H1 (cell line): ENCODE data around the gene FGD6. TPM values are rescaled to one million over a fixed set of nuclear protein-coding genes. Genes with fewer than 3 reads are reported as not detected.

Source experiments
- CTCF ChIA-PET: fragments of 300-600 bp; sonication (Branson Sonifier 250); formaldehyde crosslinking; loops from one replicate; lab custom pipeline; 2021; ENCODE audit not compliant: partially characterized antibody; lab: Charles Lee
- POLR2A ChIA-PET: fragments of 300-600 bp; sonication (Branson Sonifier 250); formaldehyde crosslinking; loops from one replicate; lab custom pipeline; 2021; ENCODE audit warnings: inconsistent platforms; ENCODE audit not compliant: partially characterized antibody; lab: Charles Lee
- DNase-seq, 2 experiments: peaks; one replicate each; pipeline versions ENCODE4 v3.0.0 to v3.0.0-alpha.2; 2010 to 2022; ENCODE audit warnings: low spot score in 2 of 2, low read depth in 1 of 2, mixed read lengths in 1 of 2
- FAIRE-seq: peaks from 2 replicates; lab custom pipeline; 2011; peaks lifted over from hg19 to GRCh38; lab: Jason Lieb, UNC
- H2AFZ ChIP-seq: 2 replicates; pipeline ENCODE4 v1.8.1; 2012; ENCODE audit warnings: low read length, inconsistent platforms
- H2AK5ac ChIP-seq: 2 replicates; pipeline ENCODE4 v1.6.1; 2013; ENCODE audit warnings: low read depth, low read length
- H2BK120ac ChIP-seq: replicated peaks from 2 replicates; pipeline ENCODE3; 2013; ENCODE audit warnings: low read depth, low read length, inconsistent platforms
- H2BK12ac ChIP-seq: 2 replicates; pipeline ENCODE4 v1.6.1; 2013; ENCODE audit warnings: low read depth, low read length
- H2BK15ac ChIP-seq: 2 replicates; pipeline ENCODE4 v1.6.1; 2013; ENCODE audit warnings: low read length
- H2BK20ac ChIP-seq: 2 replicates; pipeline ENCODE4 v1.6.1; 2013; ENCODE audit warnings: low read length
- H2BK5ac ChIP-seq: 2 replicates; pipeline ENCODE4 v1.6.1; 2013; ENCODE audit warnings: low read depth, low read length
- H3K14ac ChIP-seq: 2 replicates; pipeline ENCODE4 v1.6.1; 2013; ENCODE audit warnings: inconsistent platforms; ENCODE audit not compliant: insufficient read length
- H3K18ac ChIP-seq: 2 replicates; pipeline ENCODE4 v1.6.1; 2013; ENCODE audit warnings: low read length; ENCODE audit errors: extremely low read depth
- H3K23ac ChIP-seq: 2 replicates; pipeline ENCODE4 v1.6.1; 2013; ENCODE audit warnings: inconsistent platforms; ENCODE audit not compliant: insufficient read length
- H3K23me2 ChIP-seq: 2 replicates; pipeline ENCODE4 v1.6.1; 2013; ENCODE audit warnings: low read depth, low read length
- H3K27ac ChIP-seq: 2 replicates; pipeline ENCODE4 v1.6.1; 2011; ENCODE audit warnings: low read depth, low read length, inconsistent platforms
- H3K27me3 ChIP-seq, 4 experiments: replicated peaks in 1 of 4; 1 replicate in 1 of 4; 2 replicates in 3 of 4; pipeline versions ENCODE4 v1.6.1 to v1.8.1; 2011 to 2013; ENCODE audit warnings: low read length in 3 of 4, mild to moderate bottlenecking in 3 of 4, inconsistent platforms in 2 of 4, mixed read lengths in 2 of 4, moderate library complexity in 1 of 4; ENCODE audit not compliant: control insufficient read depth in 3 of 4, insufficient read depth in 3 of 4; ENCODE audit errors: extremely low read depth in 1 of 4
- H3K36me3 ChIP-seq, 4 experiments: 2 replicates each; pipeline versions ENCODE4 v1.6.1 to v1.8.1; 2011 to 2013; ENCODE audit warnings: mild to moderate bottlenecking in 4 of 4, low read length in 3 of 4, moderate library complexity in 2 of 4, control low read depth in 1 of 4, inconsistent platforms in 1 of 4; ENCODE audit not compliant: insufficient read depth in 4 of 4, control insufficient read depth in 2 of 4
- H3K4ac ChIP-seq: replicated peaks from 2 replicates; pipeline ENCODE3; 2013; ENCODE audit warnings: low read length, low read depth, mixed read lengths, inconsistent platforms; ENCODE audit not compliant: insufficient read length
- H3K4me1 ChIP-seq, 4 experiments: replicated peaks in 1 of 4; 1 replicate in 1 of 4; 2 replicates in 3 of 4; pipeline versions ENCODE4 v1.6.1 to v1.8.1; 2011 to 2013; ENCODE audit warnings: low read length in 3 of 4, inconsistent platforms in 2 of 4, mixed read lengths in 1 of 4; ENCODE audit not compliant: insufficient read depth in 4 of 4, control insufficient read depth in 3 of 4
- H3K4me2 ChIP-seq, 2 experiments: 2 replicates each; pipeline versions ENCODE4 v1.6.1 to v1.8.1; 2011 to 2013; ENCODE audit warnings: low read depth in 2 of 2, low read length in 2 of 2, control low read depth in 1 of 2, inconsistent platforms in 1 of 2, mild to moderate bottlenecking in 1 of 2; ENCODE audit not compliant: insufficient read depth in 1 of 2
- H3K4me3 ChIP-seq, 4 experiments: fragments of 200-600, 300-600 bp in 1 of 4; sonication (generic), shearing (Covaris generic), sonication (Bioruptor Twin) in 1 of 4; 2 replicates each; pipeline versions ENCODE4 v1.5.1 to v1.8.1; 2011 to 2016; ENCODE audit warnings: low read length in 4 of 4, low read depth in 3 of 4, control low read depth in 2 of 4, inconsistent platforms in 2 of 4, mild to moderate bottlenecking in 2 of 4, mixed read lengths in 1 of 4, moderate library complexity in 1 of 4; ENCODE audit not compliant: insufficient read depth in 2 of 4; ENCODE audit errors: extremely low read depth in 1 of 4
- H3K56ac ChIP-seq: replicated peaks from 2 replicates; pipeline ENCODE3; 2013; ENCODE audit warnings: low read depth, mild to moderate bottlenecking, mixed read lengths, low read length, inconsistent platforms; ENCODE audit not compliant: insufficient read length
- H3K79me1 ChIP-seq: 2 replicates; pipeline ENCODE4 v1.6.1; 2013; ENCODE audit warnings: low read depth, low read length, control low read depth
- H3K79me2 ChIP-seq, 2 experiments: 2 replicates each; pipeline versions ENCODE4 v1.6.1 to v1.8.1; 2012 to 2013; ENCODE audit warnings: low read length in 2 of 2, mild to moderate bottlenecking in 2 of 2, inconsistent platforms in 1 of 2; ENCODE audit not compliant: insufficient read depth in 2 of 2, control insufficient read depth in 1 of 2
- H3K9ac ChIP-seq, 4 experiments: replicated peaks in 1 of 4; 1 replicate in 1 of 4; 2 replicates in 3 of 4; pipeline versions ENCODE4 v1.6.1 to v1.8.1; 2011 to 2013; ENCODE audit warnings: low read depth in 3 of 4, low read length in 3 of 4, control low read depth in 2 of 4, mild to moderate bottlenecking in 2 of 4, moderate library complexity in 2 of 4, inconsistent platforms in 1 of 4; ENCODE audit errors: extremely low read depth in 1 of 4
- H3K9me3 ChIP-seq, 2 experiments: 2 replicates each; pipeline versions ENCODE4 v1.6.1 to v1.8.1; 2012 to 2013; ENCODE audit warnings: mild to moderate bottlenecking in 2 of 2, moderate library complexity in 2 of 2, control low read depth in 1 of 2, inconsistent platforms in 1 of 2, low read depth in 1 of 2, low read length in 1 of 2, mixed read lengths in 1 of 2; ENCODE audit not compliant: insufficient read depth in 2 of 2
- H4K20me1 ChIP-seq, 2 experiments: replicated peaks in 1 of 2; 2 replicates each; pipeline versions ENCODE3 to v1.8.1; 2011 to 2013; ENCODE audit warnings: inconsistent platforms in 2 of 2, low read length in 2 of 2, mild to moderate bottlenecking in 1 of 2; ENCODE audit not compliant: insufficient read depth in 2 of 2, control insufficient read depth in 1 of 2
- H4K5ac ChIP-seq: 2 replicates; pipeline ENCODE4 v1.6.1; 2013; ENCODE audit warnings: low read length, low read depth, mixed read lengths, inconsistent platforms; ENCODE audit not compliant: insufficient read length
- H4K8ac ChIP-seq: 2 replicates; pipeline ENCODE4 v1.8.0; 2013; ENCODE audit warnings: mild to moderate bottlenecking, moderate library complexity, low read length, inconsistent platforms; ENCODE audit not compliant: insufficient read depth; ENCODE audit errors: extremely low read depth
- H4K91ac ChIP-seq: replicated peaks from 2 replicates; pipeline ENCODE3; 2013; ENCODE audit warnings: low read length, mixed read lengths, inconsistent platforms; ENCODE audit not compliant: insufficient read length
- KDM1A ChIP-seq: fragments of 200-600, 300-600 bp; sonication (generic); IDR thresholded peaks from 2 replicates; pipeline ENCODE4 v1.7.1; 2016; ENCODE audit warnings: mild to moderate bottlenecking, low read length, borderline replicate concordance
- MAFK ChIP-seq: IDR thresholded peaks from 2 replicates; pipeline ENCODE4 v1.6.1; 2012; ENCODE audit warnings: low read depth, mild to moderate bottlenecking, improper control_type of control experiment, low read length
- WGBS, 2 experiments: shearing (Covaris generic) in 1 of 2; methylation state at CpG; one replicate each; pipeline versions ENCODE4 v1.1.6 to v1.1.7; 2013 to 2015; ENCODE audit warnings: low lambda C conversion rate in 2 of 2, mixed read lengths in 2 of 2, inconsistent platforms in 1 of 2, low coverage in 1 of 2, missing lambda C conversion rate in 1 of 2; ENCODE audit not compliant: insufficient replicate concordance in 2 of 2, insufficient coverage in 1 of 2, insufficient read length in 1 of 2; ENCODE audit errors: extremely low coverage in 1 of 2, missing lambda C conversion rate in 1 of 2; 5-methylcytosine and 5-hydroxymethylcytosine counted together
- polyA plus RNA-seq, 7 experiments: library from polyadenylated mRNA; depleted of rRNA in 3 of 7; stranded (reverse) in 5 of 7; unstranded in 2 of 7; fragments of >200 nt in 5 of 7; fragments of 200-250 nt in 2 of 7; gene quantifications; 1 replicate in 5 of 7; 2 replicates in 1 of 7; 4 replicates in 1 of 7; pipeline versions ENCODE4 v1.2.1 to v1.2.3, GENCODE V29; 2011 to 2013; ENCODE audit warnings: missing spikeins in 2 of 7, mixed read lengths in 2 of 7
- total RNA-seq: library from RNA; stranded (reverse); fragmentation: NEBNext Ultra II Directional; extraction: Animal tissue kit (Norgen Biotek cat#: 25700); gene quantifications from 2 replicates; pipeline ENCODE4 v1.2.1, GENCODE V29; 2021

The FGD6 gene
- total and polyA plus RNA-seq, 2 of the 8 experiments (the other 6 are each of a cell fraction or from before 2014, with no cell fraction given): 12.2 to 24.3 TPM

DNA sequence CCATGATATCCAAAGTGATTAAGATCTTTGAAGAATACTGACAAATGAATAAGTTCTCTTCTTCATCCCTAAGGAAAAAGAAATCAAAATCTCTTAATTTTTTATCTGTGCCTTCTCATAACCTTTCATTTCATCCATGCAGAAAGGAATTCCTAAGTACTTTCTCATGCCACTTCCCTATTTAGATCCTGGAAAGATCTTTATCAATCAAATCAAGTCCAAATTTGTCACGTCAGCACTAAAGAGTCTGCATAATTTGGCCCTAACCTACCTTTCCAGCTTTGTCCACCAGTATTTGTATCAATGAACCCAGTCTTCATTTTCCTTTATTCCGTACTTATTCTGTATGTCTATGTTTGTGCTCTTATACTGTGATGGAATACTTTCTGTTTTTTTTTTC is 41.5 kb upstream of the FGD6 start:
- no peaks in the 10 kb centered on the region for H3K23me2 ChIP-seq
- H2BK5ac ChIP-seq: no peak overlapping the region
- TF ChIP-seq MAFK: peak; percentile 92
- TF ChIP-seq KDM1A: no peak
- H4K20me1 ChIP-seq: no peaks in the 10 kb centered on the region
- H3K4me3 ChIP-seq: no peak overlapping the region
- peaks cover 0 to 8% (median 3%) of the 10 kb centered on the region in 4 experiments; a peak in 3 of 7 replicates for H3K4me1 ChIP-seq
- no peak overlapping the region for H4K91ac ChIP-seq
- H3K14ac ChIP-seq: no peak overlapping the region
- H2BK12ac ChIP-seq: no peak overlapping the region
- H4K8ac ChIP-seq: no peak overlapping the region
- WGBS, 2 experiments: 96% methylated on average over 2 of the region's 2 CpGs; no CpG with 5 or more reads in 1 of the 2 experiments
- no peak for FAIRE-seq
- 0 out of 4 replicates have a peak, but pooled peaks cover 0 to 4% of the 10 kb centered on the region in 2 experiments for H3K79me2 ChIP-seq
- H3K9me3 ChIP-seq: no peaks in the 10 kb centered on the region
- no peaks in the 10 kb centered on the region for H3K27me3 ChIP-seq
- no peak overlapping the region for H3K4ac ChIP-seq
- no peak overlapping the region for H3K23ac ChIP-seq
- CTCF ChIA-PET: interaction anchor here (0.8 to 1.1 kb wide), 2 partner anchors 33 to 93 kb away, joined by 3 to 4 read pairs; no protein-coding TSS in a partner anchor
- no peak overlapping the region for H2BK15ac ChIP-seq
- H3K4me2 ChIP-seq: no peak overlapping the region
- no peaks in the 10 kb centered on the region for H3K79me1 ChIP-seq
- no peak overlapping the region for H2AK5ac ChIP-seq
- no peak overlapping the region for H2BK120ac ChIP-seq
- DNase-seq: no peak
- peaks cover 0 to 28% (median 8%) of the 10 kb centered on the region in 4 experiments; a peak in 6 of 8 replicates for H3K36me3 ChIP-seq
- no peak overlapping the region for H4K5ac ChIP-seq
- no peak overlapping the region for H3K56ac ChIP-seq
- H3K27ac ChIP-seq: no peak overlapping the region
- H3K9ac ChIP-seq: no peak overlapping the region
- no peak overlapping the region for H2AFZ ChIP-seq
- H2BK20ac ChIP-seq: no peak overlapping the region
- POLR2A ChIA-PET: no interaction called here
- no peak overlapping the region for H3K18ac ChIP-seq
